Caco-2 (cell line): ENCODE measurements around the gene ANKRD23. TPM values are rescaled to one million over a fixed set of nuclear protein-coding genes. Genes with fewer than 3 reads are reported as not detected.

Source experiments
- BruUV-seq: library from RNA; stranded (reverse); fragments of 400-500 nt; replicated peaks from 2 replicates; lab custom pipeline; 2021; lab: Mats Ljungman, UMichigan
- CTCF ChIA-PET: fragments of 300-600 bp; sonication (Branson Sonifier 250); formaldehyde crosslinking; loops from one replicate; lab custom pipeline; 2022; ENCODE audit warnings: antibody characterized with exemption; lab: Charles Lee
- POLR2A ChIA-PET: fragments of 300-600 bp; sonication (Branson Sonifier 250); formaldehyde crosslinking; loops from one replicate; lab custom pipeline; 2022; ENCODE audit warnings: antibody characterized with exemption; lab: Charles Lee
- DNase-seq, 2 experiments: peaks; one replicate each; pipeline versions ENCODE4 v3.0.0 to v3.0.0-alpha.2; 2020 to 2022
- H3K27me3 ChIP-seq: replicated peaks from 2 replicates; pipeline ENCODE4 v1.6.0; 2011; ENCODE audit warnings: low read length; ENCODE audit not compliant: control insufficient read depth, insufficient read depth
- H3K36me3 ChIP-seq: 2 replicates; pipeline ENCODE4 v1.5.1; 2011; ENCODE audit warnings: low read length; ENCODE audit not compliant: control insufficient read depth, insufficient read depth
- H3K4me1 ChIP-seq: fragments of 250-450 bp; sonication (Bioruptor Pico); 2 replicates; pipeline ENCODE4 v1.5.1; 2020; ENCODE audit warnings: mild to moderate bottlenecking
- H3K4me3 ChIP-seq: 2 replicates; pipeline ENCODE4 v1.5.1; 2011; ENCODE audit warnings: low read depth, mild to moderate bottlenecking, control low read depth, low read length
- H3K9me3 ChIP-seq: fragments of 250-450 bp; sonication (Bioruptor Pico); 2 replicates; pipeline ENCODE4 v1.5.1; 2020; ENCODE audit warnings: mild to moderate bottlenecking, moderate library complexity
- H3K27ac Mint-ChIP-seq: one replicate; pipeline ENCODE4 v1.8.0; 2022; ENCODE audit warnings: mixed read lengths; ENCODE audit not compliant: unreplicated experiment
- H3K27me3 Mint-ChIP-seq: one replicate; pipeline ENCODE4 v1.8.0; 2022; ENCODE audit warnings: mixed read lengths; ENCODE audit not compliant: insufficient read depth, unreplicated experiment
- H3K36me3 Mint-ChIP-seq: one replicate; pipeline ENCODE4 v1.8.0; 2022; ENCODE audit warnings: mild to moderate bottlenecking, mixed read lengths; ENCODE audit not compliant: insufficient read depth, unreplicated experiment
- H3K4me1 Mint-ChIP-seq: one replicate; pipeline ENCODE4 v1.8.0; 2022; ENCODE audit warnings: low read depth, mixed read lengths; ENCODE audit not compliant: unreplicated experiment
- H3K4me3 Mint-ChIP-seq: one replicate; pipeline ENCODE4 v1.8.0; 2022; ENCODE audit warnings: mild to moderate bottlenecking, moderate library complexity, mixed read lengths; ENCODE audit not compliant: unreplicated experiment
- H3K9me3 Mint-ChIP-seq: one replicate; pipeline ENCODE4 v1.8.0; 2022; ENCODE audit warnings: mixed read lengths; ENCODE audit not compliant: unreplicated experiment
- CTCF ChIP-seq, 2 experiments: fragments of 200-600 bp in 1 of 2; IDR thresholded peaks; 1 replicate in 1 of 2; 2 replicates in 1 of 2; pipeline versions ENCODE4 v1.5.1 to v1.8.0; 2011 to 2022; ENCODE audit warnings: antibody characterized with exemption in 1 of 2, control low read depth in 1 of 2, inconsistent platforms in 1 of 2, low read depth in 1 of 2, low read length in 1 of 2, mild to moderate bottlenecking in 1 of 2, moderate library complexity in 1 of 2; ENCODE audit not compliant: insufficient read depth in 1 of 2, severe bottlenecking in 1 of 2, unreplicated experiment in 1 of 2
- intact Hi-C: fragments of 100-400 bp; cut with micrococcal nuclease; formaldehyde crosslinking; loops from one replicate; pipeline ENCODE4 v1.10.0; 2022; ENCODE audit not compliant: unreplicated experiment
- total RNA-seq: library from RNA; stranded (reverse); gene quantifications from 2 replicates; pipeline ENCODE4 v1.2.3, GENCODE V29; 2022

The ANKRD23 gene
- total RNA-seq, 1 experiment from 2014 or later, result 2.5 TPM

- peaks cover 73% of the 10 kb centered on the region for H3K36me3 Mint-ChIP-seq
- no TSS peak for BruUV-seq
- no peaks in the 10 kb centered on the region for H3K9me3 Mint-ChIP-seq
- Histone ChIP-seq H3K4me3 (no peak overlapping the region), H3K9me3 (no peaks in the 10 kb centered on the region), H3K27me3 (no peaks in the 10 kb centered on the region), H3K4me1 (peaks cover 3% of the 10 kb centered on the region; the same call in 1 of the 2 replicates), H3K36me3 (peaks cover 2% of the 10 kb centered on the region)
- no peak for DNase-seq
- no peak overlapping the region for H3K27ac Mint-ChIP-seq
- no peak overlapping the region for H3K4me3 Mint-ChIP-seq
- H3K4me1 Mint-ChIP-seq, result no peaks in the 10 kb centered on the region
- POLR2A ChIA-PET, result no interaction called here
- no peaks in the 10 kb centered on the region for H3K27me3 Mint-ChIP-seq
- no peak for TF ChIP-seq CTCF (IDR thresholded peaks at IDR 0.05; ENCODE audit: insufficient read depth in 1 of 2, low read depth in 1 of 2, low read length in 1 of 2, severe bottlenecking in 1 of 2, unreplicated experiment in 1 of 2)
- CTCF ChIA-PET, result interaction anchor here (0.6 to 0.7 kb wide), 2 partner anchors 14 to 248 kb away, joined by 6 to 7 read pairs; no protein-coding TSS in a partner anchor
- intact Hi-C loops, result no loop called here
Measured at GRCh38 chr2:96844405-96844808, 586 bp upstream of the ANKRD23 start.

GRCh38 chr2:96842600-96842999 lies 1.2 kb downstream of the ANKRD23 start:
- no peaks in the 10 kb centered on the region for H3K4me1 Mint-ChIP-seq
- H3K27ac Mint-ChIP-seq, result peak overlapping the region; percentile 45
- H3K9me3 ChIP-seq, result no peaks in the 10 kb centered on the region
- ChIA-PET CTCF (interaction anchor here (1.3 kb wide), 1 partner anchor 16 kb away, joined by 8 read pairs; the partner anchor contains the start of gene ANKRD39), POLR2A (interaction anchor here (0.6 to 1.4 kb wide), 3 partner anchors 15 to 82 kb away, joined by 3 to 12 read pairs (median 3); partner anchors contain the start of gene ANKRD39)
- H3K9me3 Mint-ChIP-seq, result no peaks in the 10 kb centered on the region
- peak in 1 of 2 experiments; percentile 57 for DNase-seq
- peaks cover 72% of the 10 kb centered on the region for H3K36me3 Mint-ChIP-seq
- H3K4me1 ChIP-seq, result peaks cover 5% of the 10 kb centered on the region
- H3K4me3 Mint-ChIP-seq, result no peak overlapping the region
- no peak for TF ChIP-seq CTCF (IDR thresholded peaks at IDR 0.05; ENCODE audit: insufficient read depth in 1 of 2, low read depth in 1 of 2, low read length in 1 of 2, severe bottlenecking in 1 of 2, unreplicated experiment in 1 of 2)
- H3K36me3 ChIP-seq, result no peaks in the 10 kb centered on the region; the same call in none of the 2 replicates
- no peaks in the 10 kb centered on the region for H3K27me3 ChIP-seq
- H3K4me3 ChIP-seq, result no peak overlapping the region
- no peaks in the 10 kb centered on the region for H3K27me3 Mint-ChIP-seq
- intact Hi-C loops, result no loop called here
- BruUV-seq, result TSS peak; percentile 10

DNA sequence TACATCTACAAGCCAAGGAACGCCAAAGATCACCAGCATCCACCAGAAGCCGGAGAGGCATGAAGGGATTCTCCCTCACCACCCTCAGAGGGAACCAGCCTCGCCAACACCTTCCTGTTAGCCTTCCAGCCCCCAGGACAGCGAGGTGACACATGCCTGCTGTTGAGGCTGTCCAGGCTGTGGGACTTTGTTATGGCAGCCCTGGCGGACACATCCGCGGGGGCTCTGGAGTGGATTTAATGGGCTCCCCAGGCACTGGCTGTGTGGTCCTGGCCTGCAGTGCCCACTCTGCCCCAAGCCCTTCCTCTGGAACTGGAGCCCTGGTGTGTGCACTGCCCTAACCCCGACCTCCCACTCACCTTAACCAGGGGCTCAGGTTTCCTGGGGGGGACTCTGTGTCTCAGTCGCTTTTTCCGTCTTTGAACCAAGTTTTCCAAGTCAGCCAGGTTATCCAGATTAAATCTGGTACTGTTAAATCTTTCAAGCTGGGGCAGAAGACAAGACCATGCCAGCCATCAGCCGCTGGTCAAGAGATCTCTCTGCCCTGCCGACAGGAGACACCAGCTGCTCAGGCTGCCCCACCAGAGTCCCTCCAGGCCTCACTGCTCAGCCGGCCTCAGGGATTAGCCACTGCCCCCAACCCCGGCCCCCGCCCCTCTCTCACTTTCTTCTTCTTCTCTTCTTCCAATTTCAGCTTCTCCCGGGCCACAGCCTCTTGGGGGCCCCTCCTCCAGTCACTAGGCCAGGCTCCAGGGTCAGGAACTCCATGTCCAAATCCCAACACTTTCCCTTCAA lies 1.9 kb downstream of the ANKRD23 start:
- no peaks in the 10 kb centered on the region for H3K27me3 ChIP-seq
- Mint-ChIP-seq H3K27me3 (no peaks in the 10 kb centered on the region), H3K36me3 (peaks cover 65% of the 10 kb centered on the region), H3K27ac (no peak overlapping the region), H3K4me3 (no peak overlapping the region), H3K9me3 (no peaks in the 10 kb centered on the region), H3K4me1 (peaks cover 6% of the 10 kb centered on the region)
- CTCF ChIA-PET, result interaction anchor here (1.3 kb wide), 1 partner anchor 16 kb away, joined by 8 read pairs; the partner anchor contains the start of gene ANKRD39
- no peak overlapping the region for H3K4me3 ChIP-seq
- no peaks in the 10 kb centered on the region; the same call in none of the 2 replicates for H3K36me3 ChIP-seq
- TF ChIP-seq CTCF (IDR thresholded peaks at IDR 0.05; ENCODE audit: insufficient read depth in 1 of 2, low read depth in 1 of 2, low read length in 1 of 2, severe bottlenecking in 1 of 2, unreplicated experiment in 1 of 2), result no peak
- POLR2A ChIA-PET, result interaction anchor here (0.6 to 1.4 kb wide), 3 partner anchors 16 to 82 kb away, joined by 3 to 12 read pairs (median 3); partner anchors contain the start of gene ANKRD39
- H3K4me1 ChIP-seq, result peaks cover 11% of the 10 kb centered on the region
- intact Hi-C loops, result no loop called here
- no peak for DNase-seq
- H3K9me3 ChIP-seq, result no peaks in the 10 kb centered on the region
- BruUV-seq, result no TSS peak
